ENCODE results near the gene NOTCH1.
"Not testable (repeated sequence)": the region's sequence is repeated elsewhere in the genome, so short reads cannot be mapped to it uniquely, and the experiment has no call there.

Gene NOTCH1

DNA sequence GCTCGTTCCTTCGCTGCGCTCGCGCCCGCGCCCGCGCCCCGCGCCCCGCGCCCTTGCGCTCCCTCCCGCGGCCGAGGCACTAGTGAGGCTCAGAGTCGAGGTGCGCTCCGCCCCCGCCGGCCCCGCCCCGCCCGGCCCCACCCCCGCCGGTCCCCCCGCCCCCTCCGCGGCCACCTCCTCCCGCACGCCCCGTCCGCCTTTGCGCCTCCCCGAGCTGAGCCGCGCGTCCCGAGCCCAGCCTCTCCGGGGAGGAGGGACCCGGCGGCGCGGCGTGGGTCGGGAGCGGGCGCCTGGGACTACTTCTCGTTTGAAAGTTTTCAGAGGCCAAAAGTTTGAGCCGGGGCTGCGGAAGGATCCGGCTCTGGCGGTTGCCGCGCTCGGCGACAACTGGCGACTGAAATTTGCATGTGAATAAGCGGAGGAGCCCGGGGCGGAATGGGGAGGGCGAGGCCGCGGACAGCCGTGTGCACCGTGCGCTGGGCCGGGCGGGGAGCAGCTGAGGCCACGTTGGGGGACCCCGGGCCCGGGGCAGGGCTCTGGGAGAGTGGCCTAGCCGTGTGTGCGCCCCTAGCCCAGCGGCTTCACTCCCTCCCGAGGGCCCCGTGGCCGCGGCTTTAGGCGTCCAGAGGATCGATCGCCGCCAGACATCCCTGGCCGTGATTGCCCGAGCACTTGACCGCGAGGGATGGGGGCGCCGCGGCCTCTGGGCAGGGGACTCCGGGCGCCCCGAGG, at the start of gene NOTCH1:
Gene NOTCH1, minus strand, starts transcription at position 84 of the 732 bp plus-strand sequence. CDS start 262 bp downstream, outside the sequence.
- peak; percentile 86 for DNase-seq (ENCODE audit: low spot score)

DNA sequence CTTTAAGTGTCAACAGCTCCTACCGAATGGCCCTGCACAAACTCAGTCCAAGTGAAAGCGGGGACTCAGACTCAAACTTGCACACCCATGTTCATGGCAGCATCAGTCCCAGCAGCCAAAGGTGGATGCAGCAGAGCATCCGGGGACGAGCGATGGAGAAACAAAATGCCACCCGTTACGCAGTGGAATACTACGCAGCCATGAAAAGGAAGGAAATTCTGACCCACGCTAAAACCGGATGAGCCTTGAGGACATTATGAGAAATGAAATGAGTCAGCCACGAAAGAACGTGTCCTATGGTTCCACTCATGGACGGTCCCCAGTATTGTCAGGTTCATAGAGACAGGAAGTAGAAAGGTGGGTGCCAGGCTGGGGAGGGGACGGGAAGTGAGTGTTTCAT, 48.6 kb upstream of the NOTCH1 start:
- DNase-seq (ENCODE audit: low spot score) = no peak

DNA sequence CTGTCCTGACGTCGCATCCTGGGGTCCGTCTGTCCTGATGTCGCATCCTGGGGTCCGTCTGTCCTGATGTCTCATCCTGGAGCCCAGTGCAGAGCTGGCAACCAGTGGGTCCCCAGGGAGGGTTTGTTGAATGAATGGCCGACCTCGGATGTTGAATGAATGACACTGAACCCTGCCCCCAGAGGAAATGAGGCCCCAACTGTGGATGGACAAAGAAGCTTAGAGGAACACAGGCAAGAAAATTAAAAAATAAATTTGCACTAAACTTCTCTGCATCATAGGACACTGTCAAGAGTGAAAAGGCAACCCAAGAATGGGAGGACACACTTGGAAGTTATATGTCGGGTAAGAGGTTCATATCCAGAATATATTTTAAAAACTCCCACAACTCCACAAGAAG, 47.7 kb upstream of the NOTCH1 start:
- DNase-seq (ENCODE audit: low spot score) = no peak

DNA sequence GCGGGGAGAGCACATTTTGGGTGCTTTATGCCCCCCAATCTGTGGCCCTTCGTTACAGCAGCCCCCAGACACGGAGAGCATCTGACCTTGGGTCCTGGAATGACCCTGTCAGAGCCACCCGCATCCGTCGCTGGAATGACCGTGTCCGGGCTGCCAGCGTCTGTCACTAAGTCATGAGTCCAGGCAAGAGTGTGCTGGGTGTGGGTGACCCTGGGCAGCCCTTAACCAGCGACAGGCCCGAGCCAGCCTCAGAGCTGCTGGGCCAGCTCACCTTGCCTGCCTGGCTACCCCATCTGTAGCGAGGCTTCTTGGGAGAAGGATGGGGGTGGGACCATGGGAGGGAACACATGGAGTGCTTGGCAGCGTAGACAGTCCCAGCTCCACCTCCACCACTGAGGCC, 46.8 kb upstream of the NOTCH1 start:
- no peak for DNase-seq (ENCODE audit: low spot score)

DNA sequence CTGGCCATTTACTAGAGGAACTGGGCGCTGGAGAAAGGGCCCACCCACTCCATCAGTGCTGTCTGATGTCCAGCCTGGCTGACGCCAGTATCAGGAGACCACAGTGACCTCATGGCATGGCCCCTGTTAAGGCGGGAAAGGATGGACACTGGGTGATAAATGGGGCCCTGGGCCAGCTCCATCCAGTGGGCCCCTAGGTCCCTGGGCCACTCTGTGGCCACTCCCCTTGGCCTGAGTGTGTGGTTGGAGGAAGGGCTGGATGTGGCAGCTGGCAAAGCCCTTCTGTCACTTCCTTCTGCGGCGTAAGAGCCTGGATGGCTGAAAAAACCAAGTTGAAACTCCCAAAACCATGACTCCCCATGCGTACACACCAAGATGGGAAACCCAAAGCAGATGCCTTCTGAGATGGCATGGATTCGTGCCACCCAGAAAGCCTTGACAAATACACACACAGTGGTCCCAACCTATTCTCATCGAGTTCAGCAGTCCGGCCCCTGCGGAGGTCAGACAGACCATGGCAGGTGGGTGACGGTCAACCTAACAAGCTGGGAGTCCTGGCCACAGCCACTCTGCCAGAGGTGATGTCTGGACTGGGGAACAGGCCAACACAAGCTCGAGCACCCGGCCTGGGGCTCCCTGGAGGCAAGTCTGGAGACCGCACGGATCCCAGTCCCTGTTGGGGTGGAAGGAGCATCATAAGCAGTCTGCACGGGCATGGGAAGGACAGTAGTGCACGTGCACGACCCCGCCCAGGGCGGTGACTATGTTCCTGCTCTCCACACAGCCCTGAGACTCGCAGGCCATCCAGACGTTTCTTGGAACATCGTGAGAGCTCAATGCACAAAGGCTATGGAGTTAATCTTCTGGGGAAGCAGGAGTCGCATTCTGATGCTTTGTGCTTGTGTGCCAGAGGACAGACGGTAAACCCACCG, 45.2 kb upstream of the NOTCH1 start:
- DNase-seq (ENCODE audit: low spot score) = no peak

DNA sequence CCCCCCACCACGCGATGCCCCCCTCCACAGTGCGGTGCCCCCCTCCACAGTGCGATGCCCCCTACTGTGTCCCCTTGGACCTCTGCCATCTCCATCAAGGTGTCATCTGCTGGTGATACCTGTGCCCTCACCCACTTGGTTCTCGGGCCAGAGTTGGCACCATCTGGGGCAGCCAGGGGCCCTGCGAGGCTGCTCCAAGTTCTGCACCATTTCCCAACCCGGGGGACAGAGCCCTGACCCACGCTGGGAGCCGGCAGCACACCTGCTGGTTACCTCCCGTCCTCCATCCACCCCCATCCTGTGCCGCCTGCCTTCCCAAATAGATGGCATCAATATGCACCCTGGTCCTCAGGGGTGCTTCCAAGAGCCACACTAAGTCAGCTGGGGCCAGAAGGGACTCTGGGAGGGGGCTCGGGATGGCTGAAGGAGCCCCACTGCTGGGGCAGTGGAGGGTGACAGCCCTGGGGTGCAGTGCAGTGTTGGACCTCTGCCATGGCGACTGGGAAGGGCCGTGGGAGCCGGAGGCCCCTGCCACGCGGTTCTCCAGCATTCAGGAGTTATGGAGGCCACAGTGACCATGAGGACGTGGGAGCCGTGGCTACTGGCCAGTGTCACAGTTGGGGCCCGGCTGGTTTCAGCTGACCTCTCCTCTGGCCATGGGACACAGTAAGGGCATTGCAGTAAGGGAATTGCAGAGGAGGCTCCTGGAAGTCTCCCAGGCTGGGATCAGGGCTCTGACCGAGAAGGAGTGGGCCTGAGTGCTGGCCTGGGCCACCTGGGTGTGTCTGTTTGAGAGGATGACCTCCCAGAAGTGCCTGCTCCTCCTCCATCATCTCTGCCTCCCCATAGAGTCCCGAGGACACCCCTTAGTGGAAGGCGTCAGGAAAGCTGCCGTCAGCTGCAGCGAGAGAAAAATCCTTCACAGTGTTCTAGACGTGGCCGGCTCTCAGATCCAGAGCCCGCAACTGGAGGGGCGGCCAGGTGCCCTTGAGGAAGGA, 44.2 kb upstream of the NOTCH1 start:
- DNase-seq (ENCODE audit: low spot score) = no peak

DNA sequence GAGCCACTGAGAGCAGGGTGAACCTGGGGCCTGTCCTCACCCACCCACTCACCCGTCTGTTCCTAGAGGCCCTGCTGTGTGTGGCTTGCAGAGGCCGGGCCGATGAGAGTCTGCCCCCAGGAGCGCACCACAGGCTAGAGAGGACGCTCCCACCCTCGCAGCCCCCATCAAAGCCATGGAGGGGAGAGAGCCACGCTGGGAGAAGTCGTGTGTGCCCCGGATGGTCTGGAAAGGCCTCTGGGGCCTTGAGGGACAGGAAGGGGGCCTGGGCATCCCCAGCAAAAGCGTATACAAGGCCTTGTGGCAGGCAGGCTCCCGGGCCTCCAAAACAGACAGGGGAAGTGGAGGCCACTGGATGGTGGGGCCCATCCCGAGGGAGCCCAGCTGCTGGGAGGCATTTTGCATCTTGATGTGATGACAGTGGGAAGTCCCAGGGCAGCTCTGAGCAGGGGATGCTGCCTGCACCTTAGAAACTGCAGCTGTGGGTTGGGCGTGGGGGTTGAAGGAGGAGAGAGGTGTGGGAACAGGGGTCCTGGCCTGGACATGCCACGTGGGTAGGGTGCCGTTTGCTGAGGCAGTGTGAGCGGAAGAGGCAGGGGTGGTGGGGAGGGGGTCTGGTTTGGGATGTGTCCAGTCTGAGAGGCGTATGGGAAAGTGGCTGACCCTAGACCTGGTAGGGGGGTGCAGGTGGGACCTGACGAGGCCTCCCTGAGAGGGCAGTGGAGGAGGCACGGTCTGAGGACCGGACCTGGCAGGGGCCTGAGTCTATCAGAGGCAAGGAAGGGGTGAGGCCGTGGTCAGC, 43.0 kb upstream of the NOTCH1 start:
- no peak for DNase-seq (ENCODE audit: low spot score)

DNA sequence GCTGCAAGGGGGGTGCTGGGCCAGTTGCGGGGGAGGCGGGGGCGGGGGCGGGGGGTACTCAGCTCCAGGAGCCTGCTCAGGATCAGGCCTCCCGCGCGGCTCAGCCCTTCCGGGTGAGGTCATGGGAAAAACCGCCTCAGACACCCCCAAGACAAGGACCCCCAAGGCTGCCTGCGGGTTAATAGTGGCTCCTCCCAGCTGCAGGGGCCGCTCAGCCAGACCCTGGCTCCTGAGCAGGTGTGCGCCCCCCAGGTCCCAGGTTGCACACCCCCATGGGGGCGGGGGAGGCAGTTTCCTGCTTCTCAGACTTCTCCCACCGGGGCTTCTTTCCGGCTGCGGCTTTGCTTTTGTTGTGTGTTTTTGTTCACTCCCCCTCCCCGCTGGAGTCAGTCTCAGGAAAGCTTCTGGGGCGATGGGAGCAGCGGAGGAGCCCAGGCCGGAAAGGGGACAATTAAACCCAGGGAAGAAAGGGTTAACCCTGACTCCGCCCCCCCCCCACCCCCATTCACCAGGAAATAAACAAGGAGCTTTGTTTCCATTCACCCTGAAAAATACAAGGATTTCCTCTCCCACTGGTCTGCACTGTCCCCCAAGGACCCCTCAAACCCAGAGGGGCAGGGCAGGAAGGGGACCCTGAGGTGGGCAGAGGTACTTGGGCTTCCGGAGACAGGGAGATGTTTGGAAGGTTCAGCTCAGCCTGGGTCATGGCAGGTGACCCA, 42.3 kb upstream of the NOTCH1 start:
- no peak for DNase-seq (ENCODE audit: low spot score)

DNA sequence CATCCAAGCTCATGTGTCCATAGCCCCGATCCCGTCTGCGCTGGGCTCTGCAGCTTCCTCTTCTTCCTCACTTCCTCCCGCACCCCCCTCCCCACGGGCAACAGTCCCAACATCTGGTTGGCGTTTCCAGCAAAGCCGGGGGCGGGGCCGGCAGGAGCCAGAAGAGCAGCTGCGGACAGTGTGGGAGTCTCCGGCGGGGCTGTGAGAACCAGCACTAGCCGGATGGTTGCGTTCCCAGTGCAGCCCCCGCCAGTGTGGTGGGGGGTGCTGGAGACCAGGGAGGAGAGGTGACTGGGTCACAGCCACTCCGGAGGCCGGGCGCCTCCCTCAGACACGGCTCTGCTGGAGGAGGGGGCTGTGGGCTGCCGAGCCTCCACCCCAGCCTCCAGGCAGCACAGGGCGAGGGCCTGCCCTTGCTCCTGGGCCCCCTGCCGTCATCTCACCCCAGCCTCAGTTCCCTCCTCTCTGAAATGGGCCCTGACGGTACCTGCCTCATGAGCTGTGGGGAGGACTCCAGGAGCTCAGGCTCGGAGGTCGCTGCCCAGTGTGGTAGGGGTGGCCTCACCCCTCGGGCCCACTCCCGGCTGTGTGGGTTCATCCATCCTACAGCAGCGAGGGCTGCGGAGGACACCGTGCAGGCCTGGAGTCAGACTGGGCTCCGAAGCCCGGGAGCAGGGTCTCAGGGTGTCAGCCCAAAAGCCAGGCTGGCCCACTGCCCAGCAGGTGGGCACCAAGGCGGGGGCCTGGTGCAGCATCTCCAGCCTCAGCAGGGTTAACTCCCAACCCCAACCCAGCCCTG, 41.5 kb upstream of the NOTCH1 start:
- no peak for DNase-seq (ENCODE audit: low spot score)

DNA sequence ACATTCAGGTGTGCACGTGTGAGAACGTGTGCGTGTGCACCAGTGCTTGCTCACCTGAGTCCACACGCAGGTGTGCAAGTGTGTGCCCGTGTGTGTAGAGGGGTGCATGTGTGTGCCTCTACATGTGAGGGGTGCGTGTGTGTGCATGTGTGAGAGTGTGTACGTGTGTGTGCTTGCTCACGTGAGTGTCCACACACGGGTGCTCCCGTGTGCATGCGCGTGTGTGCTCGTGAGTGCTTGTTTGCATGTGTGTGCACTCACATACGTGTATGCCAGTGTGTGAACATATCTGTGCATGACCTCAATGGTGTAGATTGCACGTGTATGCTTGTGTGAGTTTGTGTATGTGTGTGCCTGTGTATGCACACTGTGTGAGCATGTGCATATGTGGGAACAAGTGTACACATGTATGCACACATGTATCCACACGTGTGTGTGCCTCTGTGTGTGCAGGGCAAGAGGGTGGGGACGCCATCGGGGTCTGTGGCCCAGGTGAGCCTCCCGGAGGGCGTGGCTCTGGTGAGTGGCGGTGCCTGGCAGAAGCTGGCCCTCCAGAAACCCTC, 40.6 kb upstream of the NOTCH1 start:
- DNase-seq (ENCODE audit: low spot score) = no peak

DNA sequence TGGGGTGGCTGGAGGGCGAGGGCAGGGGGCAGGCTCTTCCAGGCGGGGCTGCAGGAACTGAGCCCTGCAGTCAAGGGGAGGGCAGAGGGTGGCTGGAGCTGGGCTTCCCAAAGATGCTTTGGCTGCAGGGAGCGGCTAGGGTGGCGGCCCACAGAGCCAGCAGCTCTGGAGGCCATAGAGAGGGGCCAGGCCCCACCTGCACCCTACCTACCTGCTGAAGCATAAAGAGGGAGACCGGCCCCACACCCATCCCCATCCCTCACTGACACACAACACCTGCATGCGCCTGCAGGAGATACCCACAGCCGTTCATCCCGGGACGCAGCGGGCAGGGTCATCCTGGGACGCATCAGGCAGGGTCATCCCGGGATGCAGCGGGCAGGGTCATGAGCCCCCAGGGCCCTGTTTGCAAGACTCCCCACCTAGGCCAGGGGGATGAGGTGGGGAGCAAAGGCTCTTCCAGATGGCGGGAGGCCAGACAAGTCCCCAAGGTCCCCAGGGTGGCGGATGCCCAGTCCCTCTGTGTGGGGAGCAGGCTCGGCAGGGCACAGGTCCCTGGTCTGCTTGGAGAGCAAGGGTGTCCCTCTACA, 39.8 kb upstream of the NOTCH1 start:
- DNase-seq (ENCODE audit: low spot score) = no peak

DNA sequence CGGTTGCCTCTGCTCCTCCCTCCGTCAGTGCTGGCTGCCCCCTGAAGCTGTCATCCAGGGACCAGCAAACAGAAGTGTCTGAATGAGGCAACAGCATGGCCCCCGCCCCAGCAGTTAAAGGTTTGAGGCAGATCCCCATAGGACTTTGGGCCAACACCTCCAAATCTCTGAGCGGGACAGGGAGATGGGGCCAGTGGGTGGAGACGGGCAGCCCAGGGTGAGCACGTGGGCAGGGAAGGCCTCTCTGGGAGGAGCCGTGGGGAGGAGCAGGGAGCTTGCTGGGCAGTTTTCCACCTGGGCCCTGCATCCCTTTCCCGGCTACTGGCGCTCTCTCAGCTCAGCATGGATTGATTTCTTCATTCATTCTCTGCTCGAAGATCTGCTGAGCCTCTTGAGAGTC, 39.1 kb upstream of the NOTCH1 start:
- no peak for DNase-seq (ENCODE audit: low spot score)

DNA sequence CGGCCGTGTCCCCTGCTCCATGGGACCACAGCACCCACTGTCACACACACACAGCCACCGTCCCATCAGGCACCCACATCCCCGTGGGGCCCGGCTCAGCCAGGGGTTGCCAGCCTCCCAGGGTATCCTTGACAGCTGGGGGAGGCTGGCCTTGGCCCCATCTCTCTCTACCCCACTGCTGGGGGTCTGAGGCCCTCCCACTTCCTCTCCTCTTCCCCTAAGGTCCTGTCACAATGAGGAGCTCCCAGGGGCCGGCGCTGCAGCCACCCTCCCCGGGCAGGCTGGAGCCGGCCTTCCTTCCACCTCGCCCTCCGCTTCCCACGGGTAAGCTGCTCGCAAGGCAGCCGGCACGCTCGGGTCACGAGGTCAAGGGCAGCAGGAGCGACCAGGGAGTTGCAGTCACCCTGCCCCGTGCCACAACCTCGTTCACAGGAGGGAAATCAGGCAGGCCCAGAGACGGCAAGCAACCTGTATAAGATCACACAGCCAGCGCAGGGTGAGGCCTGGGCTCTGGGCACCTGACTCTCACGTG, 38.6 kb upstream of the NOTCH1 start:
- DNase-seq (ENCODE audit: low spot score) = no peak

DNA sequence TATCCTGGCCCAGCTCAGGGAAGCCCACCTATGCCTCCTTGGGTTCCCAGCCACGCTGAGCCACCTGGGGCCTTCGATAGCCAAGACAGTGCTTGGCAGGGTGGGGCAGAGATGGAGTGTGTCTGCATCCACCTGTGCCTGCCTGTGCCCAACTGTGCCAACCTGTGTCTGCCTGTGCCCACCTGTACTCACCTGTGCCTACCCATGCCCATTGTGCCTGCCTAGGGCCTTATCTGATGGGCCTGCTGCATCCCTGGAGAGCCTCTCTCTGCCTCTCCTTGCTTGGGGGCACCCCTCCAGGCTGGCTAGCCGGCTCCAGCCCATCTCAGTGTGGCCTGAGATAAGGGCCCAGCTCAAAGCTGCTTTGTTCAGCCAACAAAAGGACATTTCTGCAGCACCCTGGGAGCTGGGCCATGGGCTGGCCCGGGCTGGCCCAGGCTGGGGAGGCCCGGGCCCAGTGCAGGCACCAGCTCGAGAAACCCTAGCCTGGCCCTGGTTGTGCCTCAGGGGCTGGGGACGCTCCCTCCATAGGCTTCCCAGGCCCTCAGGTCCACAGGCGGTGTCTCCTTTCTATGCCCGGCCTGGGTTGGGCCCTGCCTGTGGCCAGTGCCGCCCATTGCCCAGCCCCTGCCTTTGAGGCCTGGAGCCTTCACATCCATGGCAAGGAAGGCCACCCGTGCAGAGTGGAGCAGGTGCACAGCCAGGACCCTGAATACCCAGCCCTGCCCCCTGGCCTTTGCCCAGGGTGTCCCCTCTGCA, 37.3 kb upstream of the NOTCH1 start:
- DNase-seq (ENCODE audit: low spot score) = no peak

DNA sequence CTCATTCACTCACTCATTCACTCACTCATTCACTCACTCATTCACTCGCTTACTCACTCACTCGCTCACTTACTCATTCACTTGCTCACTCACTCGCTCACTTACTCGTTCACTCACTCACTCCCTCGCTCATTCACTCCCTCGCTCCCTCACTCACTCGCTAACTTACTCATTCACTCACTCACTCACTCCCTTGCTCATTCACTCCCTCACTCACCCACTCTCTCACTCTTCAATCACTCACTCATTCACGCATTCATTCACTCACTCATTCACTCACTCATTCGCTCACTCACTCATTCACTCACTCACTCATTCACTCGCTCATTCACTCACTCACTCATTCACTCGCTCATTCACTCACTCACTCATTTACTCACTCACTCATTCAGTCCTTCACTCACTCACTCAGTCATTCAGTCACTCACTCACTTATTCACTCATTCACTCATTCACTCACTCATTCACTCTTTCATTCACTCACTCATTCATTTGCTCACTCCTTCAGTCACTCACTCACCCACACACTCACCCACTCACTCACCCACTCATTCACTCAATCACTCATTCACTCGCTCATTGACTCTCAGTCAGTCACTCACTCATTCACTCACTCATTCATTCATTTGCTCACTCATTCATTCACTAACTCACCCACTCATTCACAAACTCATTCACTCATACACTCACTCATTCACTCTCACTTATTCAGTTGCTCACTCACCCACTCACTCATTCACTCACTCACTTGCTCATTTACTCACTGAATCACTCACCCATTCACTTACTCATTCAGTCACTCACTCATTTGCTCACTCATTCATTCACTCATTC, 36.0 kb upstream of the NOTCH1 start:
- no peak for DNase-seq (ENCODE audit: low spot score)

DNA sequence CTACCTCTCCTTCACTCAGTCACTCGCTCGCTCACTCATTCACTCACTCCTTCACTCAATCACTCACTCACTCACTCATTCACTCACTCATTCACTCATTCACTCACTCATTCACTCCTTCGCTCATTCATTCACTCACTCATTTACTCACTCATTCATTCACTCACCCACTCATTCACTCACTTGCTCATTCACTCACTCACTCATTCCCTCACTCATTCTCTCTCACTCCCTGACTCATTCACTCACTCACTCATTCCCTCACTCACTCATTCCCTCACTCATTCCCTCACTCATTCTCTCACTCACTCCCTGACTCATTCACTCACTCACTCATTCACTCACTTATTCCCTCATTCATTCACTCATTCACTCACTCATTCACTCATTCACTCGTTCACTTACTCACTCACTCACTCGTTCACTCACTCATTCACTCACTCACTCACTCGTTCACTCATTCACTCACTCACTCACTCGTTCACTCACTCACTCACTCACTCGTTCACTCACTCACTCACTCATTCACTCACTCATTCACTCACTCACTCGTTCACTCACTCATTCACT, 33.9 kb upstream of the NOTCH1 start:
- not testable (repeated sequence) for DNase-seq (ENCODE audit: low spot score)

Measured in CD4-positive, alpha-beta T cell treated with Interleukin-15 for 4 hours (primary cell).